K562 (cell line): ENCODE results near the gene RTL1. TPM values are rescaled to one million over a fixed set of nuclear protein-coding genes. Genes with fewer than 3 reads are reported as not detected.

Source experiments
- ATAC-seq: fragments of 200-7000 bp; cut with Tn5 transposase; 3 replicates; pipeline ENCODE4 v1.9.1; 2020; ENCODE audit warnings: moderate library complexity
- BruUV-seq: library from RNA; stranded (reverse); fragments of 400-500 nt; replicated peaks from 2 replicates; lab custom pipeline; 2021; lab: Mats Ljungman, UMichigan
- CTCF ChIA-PET: fragments of 300-600 bp; formaldehyde crosslinking; extraction: SDS; loops from one replicate; lab custom pipeline; 2021; ENCODE audit warnings: low intra/inter-chr PET ratio; lab: Yijun Ruan, JAX
- POLR2A ChIA-PET: fragments of 300-600, 350-650 bp; sonication (Branson Sonifier 250); formaldehyde crosslinking; extraction: SDS; loops from one replicate; lab custom pipeline; 2021; ENCODE audit warnings: antibody characterized with exemption, inconsistent platforms; lab: Yijun Ruan, JAX
- DNase-seq, 4 experiments: peaks; one replicate each; pipeline versions ENCODE4 v3.0.0 to v3.0.0-alpha.2; 2011 to 2018; ENCODE audit warnings: low spot score in 3 of 4, mixed read lengths in 3 of 4; ENCODE audit errors: extremely low read depth in 1 of 4
- FAIRE-seq: peaks from 2 replicates; lab custom pipeline; 2011; peaks lifted over from hg19 to GRCh38; lab: Jason Lieb, UNC
- H2AFZ ChIP-seq: 2 replicates; pipeline ENCODE4 v1.6.0; 2011; ENCODE audit warnings: low read depth, low read length, control low read depth, inconsistent platforms
- H3K27ac ChIP-seq: fragments of 200-600 bp; 3 replicates; pipeline ENCODE4 v1.8.0; 2011; ENCODE audit warnings: low read depth, mild to moderate bottlenecking, control low read depth, inconsistent platforms, low read length, moderate library complexity, mixed read lengths; ENCODE audit errors: extremely low read depth
- H3K27me3 ChIP-seq, 2 experiments: fragments of 300-600 bp in 1 of 2; 2 replicates in 1 of 2; 3 replicates in 1 of 2; pipeline versions ENCODE4 v1.6.0 to v1.8.0; 2011; ENCODE audit warnings: inconsistent platforms in 2 of 2, low read length in 2 of 2, mild to moderate bottlenecking in 1 of 2, mixed read lengths in 1 of 2, moderate library complexity in 1 of 2; ENCODE audit not compliant: control insufficient read depth in 2 of 2, insufficient read depth in 2 of 2
- H3K36me3 ChIP-seq: fragments of 300-600 bp; 3 replicates; pipeline ENCODE4 v1.8.0; 2011; ENCODE audit warnings: mild to moderate bottlenecking, low read length, inconsistent platforms; ENCODE audit not compliant: control insufficient read depth, insufficient read depth
- H3K4me1 ChIP-seq, 2 experiments: fragments of 200-600 bp in 1 of 2; replicated peaks in 1 of 2; 2 replicates in 1 of 2; 3 replicates in 1 of 2; pipeline versions ENCODE4 v1.5.1 to v1.8.0; 2011; ENCODE audit warnings: inconsistent platforms in 2 of 2, low read length in 2 of 2, mild to moderate bottlenecking in 1 of 2, mixed read lengths in 1 of 2, moderate library complexity in 1 of 2; ENCODE audit not compliant: control insufficient read depth in 2 of 2, insufficient read depth in 2 of 2
- H3K4me2 ChIP-seq: 2 replicates; pipeline ENCODE4 v1.6.1; 2011; ENCODE audit warnings: low read length, control low read depth, inconsistent platforms, mixed read lengths; ENCODE audit not compliant: insufficient read depth
- H3K4me3 ChIP-seq: fragments of 200-600 bp; sonication (generic), shearing (Covaris generic); 2 replicates; pipeline ENCODE4 v1.5.1; 2016; ENCODE audit warnings: control low read depth, inconsistent platforms
- H3K79me2 ChIP-seq: fragments of 200-600 bp; 3 replicates; pipeline ENCODE4 v1.8.0; 2011; ENCODE audit warnings: low read length, inconsistent platforms; ENCODE audit not compliant: control insufficient read depth, insufficient read depth
- H3K9ac ChIP-seq, 2 experiments: 2 replicates each; pipeline versions ENCODE4 v1.6.0 to v1.6.1; 2011; ENCODE audit warnings: low read depth in 2 of 2, low read length in 2 of 2, control low read depth in 1 of 2, inconsistent platforms in 1 of 2, mild to moderate bottlenecking in 1 of 2, mixed read lengths in 1 of 2; ENCODE audit not compliant: insufficient read depth in 1 of 2
- H3K9me1 ChIP-seq: one replicate; pipeline ENCODE4 v1.6.0; 2011; ENCODE audit warnings: inconsistent platforms, mild to moderate bottlenecking, low read length, moderate library complexity; ENCODE audit not compliant: control insufficient read depth, insufficient read depth
- H3K9me3 ChIP-seq: replicated peaks from 2 replicates; pipeline ENCODE4 v1.5.1; 2011; ENCODE audit warnings: low read depth, low read length, inconsistent platforms; ENCODE audit not compliant: control insufficient read depth, insufficient read depth
- H4K20me1 ChIP-seq: replicated peaks from 2 replicates; pipeline ENCODE4 v1.6.1; 2011; ENCODE audit warnings: low read length, inconsistent platforms, mixed read lengths; ENCODE audit not compliant: control insufficient read depth, insufficient read depth
- FOSL1 ChIP-seq: fragments of 200-800 bp; sonication (Bioruptor generic); conservative IDR thresholded peaks from 2 replicates; pipeline ENCODE4 v1.6.1; 2016; ENCODE audit warnings: missing genetic modification characterization, missing compliant biosample characterization
- KHSRP ChIP-seq: fragments of 450-650 bp; IDR thresholded peaks from 2 replicates; pipeline ENCODE4 v1.6.1; 2017
- SNRNP70 ChIP-seq: fragments of 200-400 bp; formaldehyde crosslinking; optimal IDR thresholded peaks from 2 replicates; pipeline ENCODE3; 2017; ENCODE audit warnings: low read depth, low read length
- TCFL5 ChIP-seq: fragments of 250-450 bp; sonication (Bioruptor Pico); conservative IDR thresholded peaks from 2 replicates; pipeline ENCODE4 v1.6.1; 2021; ENCODE audit warnings: mild to moderate bottlenecking, moderate library complexity, matching md5 sums
- ZNF253 ChIP-seq: fragments of 250-450 bp; sonication (Bioruptor Pico); conservative IDR thresholded peaks from 2 replicates; pipeline ENCODE4 v1.6.1; 2021; ENCODE audit warnings: mild to moderate bottlenecking
- WGBS: fragments of 100-300 bp; shearing (Covaris generic); methylation state at CpG from one replicate; pipeline ENCODE4 v1.1.6; 2016; ENCODE audit warnings: low coverage, mixed read lengths; ENCODE audit not compliant: insufficient coverage; ENCODE audit errors: missing lambda C conversion rate; 5-methylcytosine and 5-hydroxymethylcytosine counted together
- in situ Hi-C: fragments of 300-500 bp; cut with MboI; formaldehyde crosslinking; loops from 4 replicates; pipeline ENCODE4 v1.15.0; 2018; ENCODE audit warnings: inconsistent platforms, mixed read lengths
- intact Hi-C: fragments of 100-400 bp; cut with micrococcal nuclease; formaldehyde crosslinking; loops from 2 replicates; pipeline ENCODE4 v1.14.2; 2022
- polyA plus RNA-seq, 8 experiments: library from polyadenylated mRNA; depleted of rRNA in 4 of 8; stranded (reverse) in 5 of 8; unstranded in 3 of 8; fragments of >200 nt; fragmentation: Nextera tagmentation in 2 of 8; fragmentation: Illumina TruSeq in 1 of 8; extraction: Ambion mirVana in 2 of 8; extraction: Trizol in 1 of 8; gene quantifications; 2 replicates each; pipeline versions ENCODE4 v1.2.1 to v1.2.3, GENCODE V29; 2011 to 2014; ENCODE audit warnings: inconsistent platforms in 1 of 8, missing spikeins in 1 of 8
- total RNA-seq, 7 experiments: library from RNA; depleted of rRNA in 6 of 7; stranded (reverse); fragments of >200 nt in 6 of 7; fragmentation: Illumina TruSeq in 2 of 7; extraction: Trizol in 2 of 7; gene quantifications; 2 replicates each; pipeline versions ENCODE4 v1.2.1 to v1.2.3, GENCODE V29; 2011 to 2021; ENCODE audit warnings: low replicate concordance in 1 of 7

The RTL1 gene
- total and polyA plus RNA-seq, 9 of the 15 experiments (the other 6 are each of a cell fraction or from before 2014, with no cell fraction given): not detected

GRCh38 chr14:100834082-100834793 lies 69.3 kb downstream of the RTL1 start (continued):
- TF ChIP-seq KHSRP (no peak), FOSL1 (no peak), SNRNP70 (no peak)
- TF ChIP-seq, all 486 proteins: peak for 0

GRCh38 chr14:100832311-100832960 lies 71.1 kb downstream of the RTL1 start:
- CTCF ChIA-PET: no interaction called here
- ATAC-seq (no peak), FAIRE-seq (no peak), DNase-seq (no peak)
- H3K4me1 ChIP-seq: peaks cover 0 to 19% of the 10 kb centered on the region in 2 experiments; a peak in 2 of 5 replicates
- H3K4me2 ChIP-seq: no peak overlapping the region
- H3K4me3 ChIP-seq: no peak overlapping the region
- H3K27ac ChIP-seq: no peak overlapping the region
- no peaks in the 10 kb centered on the region for H3K79me2 ChIP-seq
- no peaks in the 10 kb centered on the region for H3K36me3 ChIP-seq
- BruUV-seq: no TSS peak
- no peak for TF ChIP-seq TCFL5 (CRISPR knock-in tag)
- no peak for TF ChIP-seq ZNF253 (CRISPR knock-in tag)
- TF ChIP-seq, all 486 proteins: peak for 0
- in situ Hi-C loops: no loop called here
- Histone ChIP-seq H4K20me1 (no peaks in the 10 kb centered on the region), H3K27me3 (no peaks in the 10 kb centered on the region), H3K9ac (no peak overlapping the region), H3K9me1 (no peaks in the 10 kb centered on the region), H3K9me3 (peaks cover 2% of the 10 kb centered on the region; the same call in 1 of the 2 replicates), H2AFZ (no peak overlapping the region)
- WGBS: 71% methylated on average over 12 of the region's 21 CpGs
- intact Hi-C loops: no loop called here
- POLR2A ChIA-PET: no interaction called here
